Naive B cell (primary cell): ENCODE results near the gene IRAG1. TPM values are rescaled to one million over a fixed set of nuclear protein-coding genes. Genes with fewer than 3 reads are reported as not detected.

ENCODE experiments used
- ATAC-seq, 2 donors: fragments of 150-1000 bp; cut with Tn5 transposase; 2 replicates each; pipeline ENCODE4 v1.10.0; 2021; ENCODE audit warnings: low read depth in 2 of 2, mild to moderate bottlenecking in 2 of 2, moderate library complexity in 2 of 2
- DNase-seq: peaks from one replicate; pipeline ENCODE4 v3.0.0; 2022
- H3K27ac Mint-ChIP-seq, 6 donors: one replicate each; pipeline ENCODE4 v1.8.0; 2020 to 2022; ENCODE audit warnings: mild to moderate bottlenecking in 6 of 6, mixed read lengths in 6 of 6, moderate library complexity in 5 of 6, inconsistent platforms in 2 of 6
- H3K27me3 Mint-ChIP-seq, 3 donors: one replicate each; pipeline ENCODE4 v1.8.0; 2021 to 2022; ENCODE audit warnings: mixed read lengths in 3 of 3, mild to moderate bottlenecking in 1 of 3
- H3K36me3 Mint-ChIP-seq, 2 donors: one replicate each; pipeline ENCODE4 v1.8.0; 2020 to 2022; ENCODE audit warnings: mixed read lengths in 2 of 2, inconsistent platforms in 1 of 2, mild to moderate bottlenecking in 1 of 2
- H3K4me1 Mint-ChIP-seq, 3 donors: one replicate each; pipeline ENCODE4 v1.8.0; 2020 to 2022; ENCODE audit warnings: mixed read lengths in 3 of 3, inconsistent platforms in 1 of 3, mild to moderate bottlenecking in 1 of 3, moderate library complexity in 1 of 3
- H3K4me3 Mint-ChIP-seq, 8 donors: one replicate each; pipeline ENCODE4 v1.8.0; 2020 to 2022; ENCODE audit warnings: mild to moderate bottlenecking in 8 of 8, mixed read lengths in 8 of 8, moderate library complexity in 8 of 8, inconsistent platforms in 2 of 8
- H3K9me3 Mint-ChIP-seq, 7 donors: one replicate each; pipeline ENCODE4 v1.8.0; 2020 to 2022; ENCODE audit warnings: mixed read lengths in 7 of 7, mild to moderate bottlenecking in 5 of 7, inconsistent platforms in 2 of 7, moderate library complexity in 1 of 7
- polyA plus RNA-seq, 6 donors: library from polyadenylated mRNA; unstranded; fragments of 300-500 nt; fragmentation: Illumina TruSeq; gene quantifications; one replicate each; pipeline ENCODE4 v1.2.3, GENCODE V29; 2021; ENCODE audit warnings: low read depth in 6 of 6

The IRAG1 gene
- polyA plus RNA-seq, 6 donors from 2014 or later = 0.57 to 1.0 (median 0.78) TPM

DNA sequence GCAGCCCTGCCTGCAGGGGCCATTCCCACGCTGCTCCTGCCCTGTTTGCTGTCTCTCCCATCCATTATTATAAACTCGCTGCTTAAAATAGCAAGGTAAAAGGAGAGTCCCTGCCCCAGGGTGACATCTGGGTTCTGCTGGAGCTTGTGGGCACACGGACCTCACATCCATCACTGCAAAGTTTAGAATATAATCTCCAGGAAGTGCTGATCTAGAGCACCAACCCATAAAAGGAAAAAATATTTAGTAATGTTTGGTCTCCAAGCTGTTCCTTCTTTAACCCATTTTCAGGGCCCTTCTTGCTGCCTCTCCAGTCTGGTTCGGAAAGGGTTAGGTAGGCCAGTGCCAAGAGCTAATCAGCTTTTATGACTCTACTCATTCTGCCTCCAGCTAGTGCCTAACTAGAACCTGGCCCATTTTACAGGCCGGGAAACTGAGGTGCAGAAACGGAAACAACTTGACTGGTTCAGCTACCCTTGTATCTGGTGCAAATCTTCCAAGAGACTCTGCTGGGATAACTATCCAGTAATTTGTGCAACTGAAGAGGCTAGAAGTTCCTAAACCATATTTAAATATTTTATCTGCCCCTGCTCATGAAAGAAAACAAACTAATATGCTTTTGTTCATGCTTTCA is 37.5 kb downstream of the IRAG1 start:
- no peak for ATAC-seq
- Mint-ChIP-seq H3K4me1 (peaks cover 34 to 78% (median 48%) of the 10 kb centered on the region in 3 donors), H3K36me3 (peaks cover 0 to 1% of the 10 kb centered on the region in 2 donors)

DNA sequence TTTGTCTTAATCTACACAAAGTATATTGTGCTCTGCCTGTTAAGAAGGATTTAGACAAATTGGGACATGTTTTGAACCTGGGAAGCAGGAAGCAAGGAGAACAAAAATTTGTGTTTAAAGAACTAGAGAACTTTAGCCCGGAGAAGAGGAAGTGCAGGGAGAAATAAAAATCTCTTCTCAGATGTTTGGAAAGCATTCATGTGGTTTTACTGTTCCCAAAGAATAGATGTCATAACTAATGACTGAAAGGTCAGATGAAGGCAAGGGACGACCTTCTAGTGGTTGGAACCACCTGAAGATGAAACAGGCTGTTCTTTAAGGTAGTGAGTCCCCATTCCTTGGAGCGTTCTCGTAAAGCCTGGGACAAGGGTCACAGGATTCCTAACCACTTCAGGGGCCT is 38.3 kb downstream of the IRAG1 start:
- no peak for DNase-seq

More for the DNA sequence above, 37.5 kb downstream of the IRAG1 start:
- no peak overlapping the region for H3K4me3 Mint-ChIP-seq
- peaks cover 0 to 3% (median 0%) of the 10 kb centered on the region in 7 donors for H3K9me3 Mint-ChIP-seq
- no peaks in the 10 kb centered on the region for H3K27me3 Mint-ChIP-seq
- no peak overlapping the region for H3K27ac Mint-ChIP-seq
- DNase-seq = no peak

DNA sequence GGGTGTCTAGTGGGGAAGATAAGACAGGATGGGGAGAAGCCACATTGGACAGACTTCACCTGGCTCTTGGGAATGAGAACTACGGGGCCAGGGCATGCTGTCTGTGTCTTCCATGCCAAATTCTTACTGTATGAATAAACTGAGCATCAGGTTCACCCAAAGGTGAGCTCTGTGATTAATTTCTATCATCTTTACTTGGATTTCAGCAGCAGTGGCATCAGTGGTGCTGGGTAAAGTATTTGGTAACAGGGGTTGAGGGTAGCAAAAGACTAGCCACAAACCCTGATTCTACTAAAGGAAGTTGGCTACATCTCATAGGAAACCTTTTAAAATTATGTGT is 38.8 kb downstream of the IRAG1 start:
- H3K4me3 Mint-ChIP-seq = no peak overlapping the region
- peaks cover 43 to 83% (median 59%) of the 10 kb centered on the region in 3 donors for H3K4me1 Mint-ChIP-seq
- peaks cover 0 to 3% (median 0%) of the 10 kb centered on the region in 7 donors for H3K9me3 Mint-ChIP-seq
- ATAC-seq = no peak
- peak overlapping the region in 3 of 6 donors; percentile 16 to 62 (median 45) for H3K27ac Mint-ChIP-seq
- no peak for DNase-seq
- no peaks in the 10 kb centered on the region for H3K27me3 Mint-ChIP-seq
- peaks cover 0 to 5% of the 10 kb centered on the region in 2 donors for H3K36me3 Mint-ChIP-seq

More for the DNA sequence above, 38.3 kb downstream of the IRAG1 start:
- Mint-ChIP-seq H3K9me3 (peaks cover 0 to 3% (median 0%) of the 10 kb centered on the region in 7 donors), H3K27me3 (no peaks in the 10 kb centered on the region), H3K4me3 (no peak overlapping the region), H3K4me1 (peaks cover 40 to 81% (median 56%) of the 10 kb centered on the region in 3 donors), H3K27ac (no peak overlapping the region), H3K36me3 (peaks cover 0 to 5% of the 10 kb centered on the region in 2 donors)
- no peak for ATAC-seq

DNA sequence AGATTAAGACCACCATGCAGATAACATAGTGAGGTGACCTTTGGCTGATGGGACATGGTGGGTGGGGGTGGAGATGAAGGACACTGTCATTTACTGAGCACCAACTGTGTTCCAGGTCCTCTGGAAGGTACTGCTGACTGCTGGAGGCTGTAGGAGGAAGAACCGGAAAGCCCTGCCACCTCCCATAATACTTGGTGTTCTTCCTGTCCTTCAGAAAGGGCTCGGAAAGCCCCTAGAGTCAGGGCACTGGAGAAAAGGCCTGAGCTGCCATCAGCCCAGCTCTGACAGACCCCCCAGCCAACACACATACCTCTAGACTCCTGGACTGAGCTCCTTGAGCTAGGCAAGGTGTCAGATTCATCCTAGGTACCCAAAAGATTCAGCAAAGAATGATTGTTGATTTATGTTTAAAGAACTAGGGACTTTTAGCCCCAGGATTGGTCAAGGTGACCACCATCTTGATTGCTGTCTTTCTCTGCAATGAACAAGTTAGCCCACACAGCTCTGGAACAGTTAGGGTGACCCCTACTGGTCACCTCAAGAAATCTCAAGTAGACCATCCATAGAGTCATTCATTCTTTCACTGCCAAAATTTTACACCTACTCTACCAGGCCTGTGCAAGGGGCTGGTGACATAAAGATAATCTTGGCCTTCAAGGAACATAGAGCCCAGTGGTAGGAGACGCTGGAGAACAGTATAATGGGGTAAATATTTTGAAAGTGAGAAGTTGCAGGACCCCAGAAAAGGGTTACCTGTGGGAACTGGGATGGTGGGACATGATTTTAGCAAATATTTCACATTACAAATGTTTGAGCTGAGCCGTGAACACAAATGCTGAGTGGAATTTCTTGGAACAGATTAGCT is 39.4 kb downstream of the IRAG1 start:
- Mint-ChIP-seq H3K27me3 (no peaks in the 10 kb centered on the region), H3K36me3 (peaks cover 0 to 5% of the 10 kb centered on the region in 2 donors), H3K4me1 (peaks cover 45 to 83% (median 59%) of the 10 kb centered on the region in 3 donors), H3K9me3 (peaks cover 0 to 3% (median 0%) of the 10 kb centered on the region in 7 donors), H3K4me3 (peak overlapping the region in 4 of 8 donors; percentile 1 to 57 (median 14)), H3K27ac (peak overlapping the region; percentile 29 to 81 (median 66))
- DNase-seq = peak; percentile 42
- peak; percentile 77 to 88 for ATAC-seq

- Mint-ChIP-seq H3K4me1 (peaks cover 45 to 83% (median 63%) of the 10 kb centered on the region in 3 donors), H3K4me3 (peak overlapping the region in 2 of 8 donors; percentile 57 to 81), H3K36me3 (peaks cover 0 to 5% of the 10 kb centered on the region in 2 donors), H3K9me3 (peaks cover 0 to 3% (median 0%) of the 10 kb centered on the region in 7 donors), H3K27ac (peak overlapping the region in 5 of 6 donors; percentile 47 to 93 (median 78)), H3K27me3 (no peaks in the 10 kb centered on the region)
- ATAC-seq (no peak), DNase-seq (no peak)
Observed at GRCh38 chr11:10653261-10653660, 40.3 kb downstream of the IRAG1 start.

DNA sequence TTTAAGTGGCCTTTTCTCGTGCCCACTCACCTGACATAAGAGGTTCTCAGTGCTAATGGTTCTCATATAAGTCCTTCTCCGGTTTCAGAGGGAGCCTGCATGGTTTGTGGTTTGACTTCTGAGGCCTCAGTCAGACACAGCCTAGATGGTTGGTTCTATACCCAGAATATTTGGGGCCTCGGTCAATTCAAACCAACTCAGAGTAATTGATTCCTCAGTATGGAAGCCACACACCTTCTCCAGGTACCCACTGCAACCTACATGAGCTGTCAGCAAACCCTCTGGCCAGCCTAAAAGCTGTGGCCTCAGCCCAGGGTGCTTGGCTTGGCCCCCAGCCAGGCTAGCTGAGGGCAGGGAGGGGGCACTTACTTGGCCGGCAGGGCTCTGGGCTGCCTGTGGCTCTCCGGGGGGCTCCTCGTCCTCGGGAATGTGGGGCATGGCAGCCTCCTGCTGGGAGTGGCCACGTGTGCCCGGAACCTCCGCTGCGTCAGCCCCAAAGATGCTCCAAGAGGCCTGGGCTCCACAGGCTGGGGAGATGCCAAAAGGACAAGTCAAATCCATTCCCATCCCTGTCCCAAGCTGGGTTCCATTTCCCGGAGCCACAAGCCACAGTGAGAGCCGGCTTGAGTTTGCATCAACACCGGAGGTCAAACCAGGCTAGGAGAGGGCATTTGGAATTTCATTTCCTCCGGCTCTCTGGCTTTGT is 41.7 kb downstream of the IRAG1 start:
- peaks cover 0 to 5% of the 10 kb centered on the region in 2 donors for H3K36me3 Mint-ChIP-seq
- peaks cover 0 to 3% (median 0%) of the 10 kb centered on the region in 7 donors for H3K9me3 Mint-ChIP-seq
- peaks cover 54 to 84% (median 76%) of the 10 kb centered on the region in 3 donors for H3K4me1 Mint-ChIP-seq
- ATAC-seq = no peak
- no peak for DNase-seq
- H3K4me3 Mint-ChIP-seq = peak overlapping the region in 1 of 8 donors; percentile 41
- no peaks in the 10 kb centered on the region for H3K27me3 Mint-ChIP-seq
- peak overlapping the region in 3 of 6 donors; percentile 55 to 78 (median 65) for H3K27ac Mint-ChIP-seq

DNA sequence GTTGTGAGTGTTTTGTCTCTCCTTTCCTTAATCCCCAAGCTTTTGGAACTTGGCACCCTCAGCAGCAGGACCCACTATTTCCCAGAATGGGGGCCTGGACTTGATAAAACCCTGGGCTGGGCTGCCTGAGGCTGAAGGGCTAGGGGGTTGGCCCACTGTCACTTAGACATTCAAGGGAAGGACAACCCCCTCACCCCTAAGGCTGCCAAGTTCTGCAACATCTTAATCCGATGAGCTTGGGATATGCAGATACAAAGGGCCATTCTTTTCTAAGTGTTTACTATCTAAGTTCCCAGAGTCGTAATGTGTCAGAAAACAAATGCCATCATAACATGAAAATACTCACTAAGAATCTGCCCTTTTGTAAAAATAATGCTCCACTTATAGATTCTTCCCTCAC is 42.9 kb downstream of the IRAG1 start:
- DNase-seq = no peak
- H3K4me3 Mint-ChIP-seq = peak overlapping the region in 3 of 8 donors; percentile 22 to 54 (median 35)
- peaks cover 0 to 3% (median 0%) of the 10 kb centered on the region in 7 donors for H3K9me3 Mint-ChIP-seq
- no peak for ATAC-seq
- peaks cover 62 to 92% (median 88%) of the 10 kb centered on the region in 3 donors for H3K4me1 Mint-ChIP-seq
- H3K27ac Mint-ChIP-seq = peak overlapping the region in 4 of 6 donors; percentile 63 to 94 (median 78)
- peaks cover 0 to 5% of the 10 kb centered on the region in 2 donors for H3K36me3 Mint-ChIP-seq
- no peaks in the 10 kb centered on the region for H3K27me3 Mint-ChIP-seq

- peaks cover 60 to 90% (median 90%) of the 10 kb centered on the region in 3 donors for H3K4me1 Mint-ChIP-seq
Observed at GRCh38 chr11:10650166-10650565, 43.4 kb downstream of the IRAG1 start.

DNA sequence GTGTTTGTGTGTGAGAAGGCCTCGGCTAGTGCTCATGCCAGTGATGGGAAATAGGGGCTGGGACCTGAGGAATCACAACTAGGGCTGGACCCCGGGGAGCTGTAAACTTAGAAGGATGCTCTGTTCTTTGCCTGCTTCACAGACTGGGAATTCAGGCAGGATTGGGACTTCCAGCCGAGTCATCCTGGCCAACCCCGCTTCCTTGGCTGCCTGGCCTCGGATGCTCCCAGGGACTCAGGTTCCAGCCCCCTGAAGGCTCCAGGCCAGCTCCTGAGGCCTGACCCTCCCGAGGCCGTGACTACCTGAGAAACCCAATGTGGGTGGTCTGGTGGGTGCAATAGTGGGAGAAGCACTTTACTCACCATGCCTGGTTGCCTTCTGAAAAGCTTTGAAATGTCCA is 44.7 kb downstream of the IRAG1 start:
- peak overlapping the region in 3 of 8 donors; percentile 16 to 79 (median 56) for H3K4me3 Mint-ChIP-seq
- peaks cover 57 to 88% (median 85%) of the 10 kb centered on the region in 3 donors for H3K4me1 Mint-ChIP-seq
- ATAC-seq (no peak), DNase-seq (no peak)
- no peaks in the 10 kb centered on the region for H3K27me3 Mint-ChIP-seq
- H3K9me3 Mint-ChIP-seq = peaks cover 0 to 3% (median 0%) of the 10 kb centered on the region in 7 donors
- peak overlapping the region in 3 of 6 donors; percentile 68 to 90 (median 76) for H3K27ac Mint-ChIP-seq
- H3K36me3 Mint-ChIP-seq = peaks cover 0 to 5% of the 10 kb centered on the region in 2 donors

More at GRCh38 chr11:10650166-10650565, 43.4 kb downstream of the IRAG1 start:
- Mint-ChIP-seq H3K9me3 (peaks cover 0 to 3% (median 0%) of the 10 kb centered on the region in 7 donors), H3K36me3 (peaks cover 0 to 5% of the 10 kb centered on the region in 2 donors), H3K4me3 (peak overlapping the region in 6 of 8 donors; percentile 22 to 83 (median 53)), H3K27ac (peak overlapping the region; percentile 63 to 96 (median 91)), H3K27me3 (no peaks in the 10 kb centered on the region)
- DNase-seq (no peak), ATAC-seq (no peak)

DNA sequence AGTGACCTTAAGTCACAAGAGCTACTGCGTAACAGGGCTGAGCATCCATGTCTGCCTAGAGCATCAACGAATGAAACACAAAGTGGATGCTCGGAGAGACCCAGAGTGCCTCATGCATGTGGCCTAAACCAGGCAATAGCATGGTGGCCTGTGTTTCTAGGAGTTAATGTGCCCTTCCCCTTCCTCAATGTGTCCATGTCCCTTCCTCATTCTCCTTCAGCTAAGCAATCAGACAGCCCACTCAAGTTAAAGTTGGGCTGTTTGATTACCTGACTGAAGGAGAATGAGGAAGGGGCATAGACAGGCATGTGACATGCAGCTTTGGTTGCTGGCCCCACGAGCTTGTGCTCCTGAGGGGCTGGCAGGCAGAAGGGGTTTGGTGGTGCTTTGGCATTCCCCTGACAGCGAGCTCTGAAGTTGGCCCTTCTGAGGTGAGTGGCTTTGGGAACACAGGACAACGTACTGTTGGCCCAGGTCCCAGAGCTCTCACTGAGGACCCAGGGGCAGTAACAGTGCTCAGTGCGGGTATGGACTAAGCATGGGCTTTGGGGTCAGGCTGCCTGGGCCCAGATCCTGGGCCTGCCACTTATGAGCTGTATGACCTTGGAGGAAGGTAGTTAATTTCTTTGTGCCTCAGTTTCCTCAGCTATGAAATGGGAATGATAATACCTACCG is 46.7 kb downstream of the IRAG1 start:
- H3K9me3 Mint-ChIP-seq = no peaks in the 10 kb centered on the region
- H3K27ac Mint-ChIP-seq = peak overlapping the region in 4 of 6 donors; percentile 42 to 87 (median 68)
- H3K4me3 Mint-ChIP-seq = peak overlapping the region in 1 of 8 donors; percentile 50
- peaks cover 56 to 92% (median 86%) of the 10 kb centered on the region in 3 donors for H3K4me1 Mint-ChIP-seq
- no peak for ATAC-seq
- DNase-seq = no peak
- H3K27me3 Mint-ChIP-seq = no peaks in the 10 kb centered on the region
- H3K36me3 Mint-ChIP-seq = peaks cover 0 to 5% of the 10 kb centered on the region in 2 donors

DNA sequence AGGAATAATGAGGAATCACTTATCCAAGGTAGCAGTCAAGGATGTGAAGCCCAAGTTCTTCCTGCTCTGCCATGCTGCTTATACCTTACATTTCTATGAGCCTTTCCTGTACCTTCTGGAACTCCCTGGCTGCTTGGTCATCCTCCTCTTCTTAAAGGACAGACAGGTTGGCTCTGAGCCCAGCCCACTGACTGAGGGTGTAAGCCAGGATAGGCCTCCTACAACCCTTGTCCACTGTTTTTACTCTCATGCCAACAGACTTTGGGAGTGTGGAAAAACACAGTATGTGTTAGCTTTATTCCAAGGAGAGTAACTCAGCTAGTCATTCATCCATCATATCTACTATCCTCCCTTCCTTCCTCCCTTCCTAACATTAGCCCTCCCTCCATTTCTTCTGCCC is 47.5 kb downstream of the IRAG1 start:
- no peak for ATAC-seq
- H3K27ac Mint-ChIP-seq = peak overlapping the region in 2 of 6 donors; percentile 5 to 68
- H3K9me3 Mint-ChIP-seq = no peaks in the 10 kb centered on the region
- H3K4me1 Mint-ChIP-seq = peaks cover 64 to 93% (median 89%) of the 10 kb centered on the region in 3 donors
- H3K4me3 Mint-ChIP-seq = no peak overlapping the region
- no peaks in the 10 kb centered on the region for H3K27me3 Mint-ChIP-seq
- DNase-seq = no peak
- H3K36me3 Mint-ChIP-seq = peaks cover 0 to 3% of the 10 kb centered on the region in 2 donors

- H3K27me3 Mint-ChIP-seq = no peaks in the 10 kb centered on the region
- DNase-seq = no peak
- no peak overlapping the region for H3K4me3 Mint-ChIP-seq
- H3K36me3 Mint-ChIP-seq = no peaks in the 10 kb centered on the region
- peaks cover 64 to 93% (median 89%) of the 10 kb centered on the region in 3 donors for H3K4me1 Mint-ChIP-seq
- no peak for ATAC-seq
- H3K27ac Mint-ChIP-seq = peak overlapping the region in 1 of 6 donors; percentile 56
- H3K9me3 Mint-ChIP-seq = no peaks in the 10 kb centered on the region
Observed at GRCh38 chr11:10645212-10645795, 48.3 kb downstream of the IRAG1 start.
